ENCODE results near the gene PDE6B.

DNA sequence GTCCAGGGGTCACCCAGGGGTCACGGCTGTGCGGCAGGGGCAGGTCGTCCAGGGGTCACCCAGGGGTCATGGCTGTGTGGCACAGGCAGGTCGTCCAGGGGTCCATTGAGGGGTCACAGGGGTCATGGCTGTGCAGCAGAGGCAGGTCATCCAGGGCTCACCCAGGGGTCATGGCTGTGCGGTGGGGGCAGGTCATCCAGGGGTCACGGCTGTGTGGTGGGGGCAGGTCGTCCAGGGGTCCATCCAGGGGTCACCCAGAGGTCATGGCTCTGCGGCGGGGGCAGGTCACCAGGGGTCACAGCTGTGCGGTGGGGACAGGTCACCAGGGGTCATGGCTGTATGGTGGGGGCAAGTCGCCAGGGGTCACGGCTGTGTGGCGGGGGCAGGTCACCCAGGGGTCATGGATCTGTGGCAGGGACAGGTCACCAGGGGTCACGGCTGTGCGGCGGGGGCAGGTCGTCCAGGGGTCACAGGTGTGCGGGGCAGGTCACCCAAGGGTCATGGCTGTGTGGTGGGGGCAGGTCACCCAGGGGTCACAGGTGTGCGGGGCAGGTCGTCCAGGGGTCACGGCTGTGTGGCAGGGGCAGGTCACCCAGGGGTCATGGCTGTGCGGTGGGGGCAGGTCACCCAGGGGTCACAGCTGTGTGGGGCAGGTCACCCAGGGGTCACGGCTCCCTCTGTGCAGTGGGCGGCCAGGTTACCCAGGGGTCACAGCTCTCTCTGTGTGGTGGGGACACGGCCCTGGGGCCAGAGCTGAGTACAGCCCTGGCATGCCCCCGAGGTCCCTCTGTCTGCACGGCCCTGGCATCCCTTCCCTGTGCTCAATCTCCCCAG lies 32.7 kb downstream of the PDE6B start:
- no peak for TF ChIP-seq POLR2A (IDR thresholded peaks at IDR 0.05)
- TF ChIP-seq CTCF (IDR thresholded peaks at IDR 0.05 in 4 of 5, conservative IDR thresholded peaks at IDR 0.05 in 1 of 5) = no peak

Measured in gastrocnemius medialis (tissue), 4 donors.